Measurements from ENCODE around the gene KANSL1L. TPM values are rescaled to one million over a fixed set of nuclear protein-coding genes. Genes with fewer than 3 reads are reported as not detected.

The KANSL1L gene
- total and polyA plus RNA-seq, 2 experiments from 2014 or later = 7.4 to 21.1 TPM

- H3F3A ChIP-seq (replicated peaks; ENCODE audit: low read depth) = no peaks in the 10 kb centered on the region
Observed at GRCh38 chr2:210099940-210100339, 71.3 kb downstream of the KANSL1L start.

More at GRCh38 chr2:210099940-210100339, 71.3 kb downstream of the KANSL1L start:
- Histone ChIP-seq H3K36me3 (ENCODE audit: insufficient read depth) (no peaks in the 10 kb centered on the region), H3K4me1 (ENCODE audit: insufficient read depth) (peaks cover 3% of the 10 kb centered on the region; the same call in 1 of the 2 replicates), H3K27ac (ENCODE audit: low read depth) (no peak overlapping the region), H3K79me2 (replicated peaks; ENCODE audit: insufficient read depth) (no peaks in the 10 kb centered on the region), H3K4me2 (no peak overlapping the region), H4K20me1 (replicated peaks; ENCODE audit: insufficient read depth) (no peaks in the 10 kb centered on the region), H3K9me2 (ENCODE audit: insufficient read depth) (no peaks in the 10 kb centered on the region), H3K4me3 (no peak overlapping the region), H3K27me3 (ENCODE audit: insufficient read depth) (no peaks in the 10 kb centered on the region), H2AFZ (no peak overlapping the region)
- peaks cover 8% of the 10 kb centered on the region for H3K36me3 Mint-ChIP-seq (ENCODE audit: low read depth)
- ATAC-seq (peak; percentile 70), DNase-seq (ENCODE audit: low spot score) (peak; percentile 69)
- H3K4me1 Mint-ChIP-seq = peaks cover 11% of the 10 kb centered on the region
- peaks cover 2% of the 10 kb centered on the region for H3K27me3 Mint-ChIP-seq (ENCODE audit: insufficient read depth, low read depth, poor library complexity)
- H3K27ac Mint-ChIP-seq = no peak overlapping the region
- TF ChIP-seq CREB1 (CRISPR knock-in tag; IDR thresholded peaks at IDR 0.05; ENCODE audit: low read depth) (no peak), EZH2 (IDR thresholded peaks at IDR 0.05; ENCODE audit: low read depth, unreplicated experiment) (no peak), POLR2AphosphoS5 (IDR thresholded peaks at IDR 0.05; ENCODE audit: low read depth) (no peak), NANOG (IDR thresholded peaks at IDR 0.05; ENCODE audit: borderline replicate concordance) (no peak), JUNB (IDR thresholded peaks at IDR 0.05; ENCODE audit: unreplicated experiment) (no peak), STAT1 (IDR thresholded peaks at IDR 0.05; ENCODE audit: unreplicated experiment) (no peak), EZH2phosphoT487 (IDR thresholded peaks at IDR 0.05; ENCODE audit: unreplicated experiment) (no peak)
- TF ChIP-seq, protein P1, sequence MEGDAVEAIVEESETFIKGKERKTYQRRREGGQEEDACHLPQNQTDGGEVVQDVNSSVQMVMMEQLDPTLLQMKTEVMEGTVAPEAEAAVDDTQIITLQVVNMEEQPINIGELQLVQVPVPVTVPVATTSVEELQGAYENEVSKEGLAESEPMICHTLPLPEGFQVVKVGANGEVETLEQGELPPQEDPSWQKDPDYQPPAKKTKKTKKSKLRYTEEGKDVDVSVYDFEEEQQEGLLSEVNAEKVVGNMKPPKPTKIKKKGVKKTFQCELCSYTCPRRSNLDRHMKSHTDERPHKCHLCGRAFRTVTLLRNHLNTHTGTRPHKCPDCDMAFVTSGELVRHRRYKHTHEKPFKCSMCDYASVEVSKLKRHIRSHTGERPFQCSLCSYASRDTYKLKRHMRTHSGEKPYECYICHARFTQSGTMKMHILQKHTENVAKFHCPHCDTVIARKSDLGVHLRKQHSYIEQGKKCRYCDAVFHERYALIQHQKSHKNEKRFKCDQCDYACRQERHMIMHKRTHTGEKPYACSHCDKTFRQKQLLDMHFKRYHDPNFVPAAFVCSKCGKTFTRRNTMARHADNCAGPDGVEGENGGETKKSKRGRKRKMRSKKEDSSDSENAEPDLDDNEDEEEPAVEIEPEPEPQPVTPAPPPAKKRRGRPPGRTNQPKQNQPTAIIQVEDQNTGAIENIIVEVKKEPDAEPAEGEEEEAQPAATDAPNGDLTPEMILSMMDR (conservative IDR thresholded peaks at IDR 0.05; ENCODE audit: low read depth in 2 of 2) = no peak
- TF ChIP-seq, protein P2, sequence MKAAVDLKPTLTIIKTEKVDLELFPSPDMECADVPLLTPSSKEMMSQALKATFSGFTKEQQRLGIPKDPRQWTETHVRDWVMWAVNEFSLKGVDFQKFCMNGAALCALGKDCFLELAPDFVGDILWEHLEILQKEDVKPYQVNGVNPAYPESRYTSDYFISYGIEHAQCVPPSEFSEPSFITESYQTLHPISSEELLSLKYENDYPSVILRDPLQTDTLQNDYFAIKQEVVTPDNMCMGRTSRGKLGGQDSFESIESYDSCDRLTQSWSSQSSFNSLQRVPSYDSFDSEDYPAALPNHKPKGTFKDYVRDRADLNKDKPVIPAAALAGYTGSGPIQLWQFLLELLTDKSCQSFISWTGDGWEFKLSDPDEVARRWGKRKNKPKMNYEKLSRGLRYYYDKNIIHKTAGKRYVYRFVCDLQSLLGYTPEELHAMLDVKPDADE (IDR thresholded peaks at IDR 0.05) = no peak
- TF ChIP-seq, protein P3, sequence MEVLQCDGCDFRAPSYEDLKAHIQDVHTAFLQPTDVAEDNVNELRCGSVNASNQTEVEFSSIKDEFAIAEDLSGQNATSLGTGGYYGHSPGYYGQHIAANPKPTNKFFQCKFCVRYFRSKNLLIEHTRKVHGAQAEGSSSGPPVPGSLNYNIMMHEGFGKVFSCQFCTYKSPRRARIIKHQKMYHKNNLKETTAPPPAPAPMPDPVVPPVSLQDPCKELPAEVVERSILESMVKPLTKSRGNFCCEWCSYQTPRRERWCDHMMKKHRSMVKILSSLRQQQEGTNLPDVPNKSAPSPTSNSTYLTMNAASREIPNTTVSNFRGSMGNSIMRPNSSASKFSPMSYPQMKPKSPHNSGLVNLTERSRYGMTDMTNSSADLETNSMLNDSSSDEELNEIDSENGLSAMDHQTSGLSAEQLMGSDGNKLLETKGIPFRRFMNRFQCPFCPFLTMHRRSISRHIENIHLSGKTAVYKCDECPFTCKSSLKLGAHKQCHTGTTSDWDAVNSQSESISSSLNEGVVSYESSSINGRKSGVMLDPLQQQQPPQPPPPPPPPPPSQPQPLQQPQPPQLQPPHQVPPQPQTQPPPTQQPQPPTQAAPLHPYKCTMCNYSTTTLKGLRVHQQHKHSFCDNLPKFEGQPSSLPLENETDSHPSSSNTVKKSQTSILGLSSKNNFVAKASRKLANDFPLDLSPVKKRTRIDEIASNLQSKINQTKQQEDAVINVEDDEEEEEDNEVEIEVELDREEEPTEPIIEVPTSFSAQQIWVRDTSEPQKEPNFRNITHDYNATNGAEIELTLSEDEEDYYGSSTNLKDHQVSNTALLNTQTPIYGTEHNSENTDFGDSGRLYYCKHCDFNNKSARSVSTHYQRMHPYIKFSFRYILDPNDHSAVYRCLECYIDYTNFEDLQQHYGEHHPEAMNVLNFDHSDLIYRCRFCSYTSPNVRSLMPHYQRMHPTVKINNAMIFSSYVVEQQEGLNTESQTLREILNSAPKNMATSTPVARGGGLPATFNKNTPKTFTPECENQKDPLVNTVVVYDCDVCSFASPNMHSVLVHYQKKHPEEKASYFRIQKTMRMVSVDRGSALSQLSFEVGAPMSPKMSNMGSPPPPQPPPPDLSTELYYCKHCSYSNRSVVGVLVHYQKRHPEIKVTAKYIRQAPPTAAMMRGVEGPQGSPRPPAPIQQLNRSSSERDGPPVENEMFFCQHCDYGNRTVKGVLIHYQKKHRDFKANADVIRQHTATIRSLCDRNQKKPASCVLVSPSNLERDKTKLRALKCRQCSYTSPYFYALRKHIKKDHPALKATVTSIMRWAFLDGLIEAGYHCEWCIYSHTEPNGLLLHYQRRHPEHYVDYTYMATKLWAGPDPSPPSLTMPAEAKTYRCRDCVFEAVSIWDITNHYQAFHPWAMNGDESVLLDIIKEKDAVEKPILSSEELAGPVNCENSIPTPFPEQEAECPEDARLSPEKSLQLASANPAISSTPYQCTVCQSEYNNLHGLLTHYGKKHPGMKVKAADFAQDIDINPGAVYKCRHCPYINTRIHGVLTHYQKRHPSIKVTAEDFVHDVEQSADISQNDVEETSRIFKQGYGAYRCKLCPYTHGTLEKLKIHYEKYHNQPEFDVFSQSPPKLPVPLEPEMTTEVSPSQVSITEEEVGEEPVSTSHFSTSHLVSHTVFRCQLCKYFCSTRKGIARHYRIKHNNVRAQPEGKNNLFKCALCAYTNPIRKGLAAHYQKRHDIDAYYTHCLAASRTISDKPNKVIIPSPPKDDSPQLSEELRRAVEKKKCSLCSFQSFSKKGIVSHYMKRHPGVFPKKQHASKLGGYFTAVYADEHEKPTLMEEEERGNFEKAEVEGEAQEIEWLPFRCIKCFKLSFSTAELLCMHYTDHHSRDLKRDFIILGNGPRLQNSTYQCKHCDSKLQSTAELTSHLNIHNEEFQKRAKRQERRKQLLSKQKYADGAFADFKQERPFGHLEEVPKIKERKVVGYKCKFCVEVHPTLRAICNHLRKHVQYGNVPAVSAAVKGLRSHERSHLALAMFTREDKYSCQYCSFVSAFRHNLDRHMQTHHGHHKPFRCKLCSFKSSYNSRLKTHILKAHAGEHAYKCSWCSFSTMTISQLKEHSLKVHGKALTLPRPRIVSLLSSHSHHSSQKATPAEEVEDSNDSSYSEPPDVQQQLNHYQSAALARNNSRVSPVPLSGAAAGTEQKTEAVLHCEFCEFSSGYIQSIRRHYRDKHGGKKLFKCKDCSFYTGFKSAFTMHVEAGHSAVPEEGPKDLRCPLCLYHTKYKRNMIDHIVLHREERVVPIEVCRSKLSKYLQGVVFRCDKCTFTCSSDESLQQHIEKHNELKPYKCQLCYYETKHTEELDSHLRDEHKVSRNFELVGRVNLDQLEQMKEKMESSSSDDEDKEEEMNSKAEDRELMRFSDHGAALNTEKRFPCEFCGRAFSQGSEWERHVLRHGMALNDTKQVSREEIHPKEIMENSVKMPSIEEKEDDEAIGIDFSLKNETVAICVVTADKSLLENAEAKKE (CRISPR knock-in tag; IDR thresholded peaks at IDR 0.05) = no peak
- no peaks in the 10 kb centered on the region for H3K9me3 Mint-ChIP-seq
- H3K4me3 Mint-ChIP-seq = no peak overlapping the region
